Measurements from ENCODE around the gene ARHGEF7.

ARHGEF7 gene

DNA sequence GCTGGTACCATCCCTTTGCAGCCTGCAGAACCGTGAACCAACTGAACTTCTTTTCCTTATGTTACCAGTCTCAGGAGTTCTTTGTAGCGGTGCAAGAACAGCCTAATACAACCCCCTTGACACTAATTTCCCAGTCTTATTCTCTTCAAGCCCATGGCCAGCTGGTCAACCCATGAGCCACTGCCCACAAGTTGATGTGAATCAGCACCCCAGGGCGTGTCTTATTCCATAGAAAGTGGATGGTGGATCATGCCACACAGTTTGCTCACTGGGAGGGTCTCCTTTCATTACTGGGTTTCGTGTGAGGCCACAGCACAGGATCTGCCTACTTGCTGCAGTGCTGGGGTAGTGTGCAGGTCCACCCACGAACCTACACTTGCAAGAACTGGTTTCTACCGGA is 232.3 kb downstream of the ARHGEF7 start:
- TF ChIP-seq, protein P1, sequence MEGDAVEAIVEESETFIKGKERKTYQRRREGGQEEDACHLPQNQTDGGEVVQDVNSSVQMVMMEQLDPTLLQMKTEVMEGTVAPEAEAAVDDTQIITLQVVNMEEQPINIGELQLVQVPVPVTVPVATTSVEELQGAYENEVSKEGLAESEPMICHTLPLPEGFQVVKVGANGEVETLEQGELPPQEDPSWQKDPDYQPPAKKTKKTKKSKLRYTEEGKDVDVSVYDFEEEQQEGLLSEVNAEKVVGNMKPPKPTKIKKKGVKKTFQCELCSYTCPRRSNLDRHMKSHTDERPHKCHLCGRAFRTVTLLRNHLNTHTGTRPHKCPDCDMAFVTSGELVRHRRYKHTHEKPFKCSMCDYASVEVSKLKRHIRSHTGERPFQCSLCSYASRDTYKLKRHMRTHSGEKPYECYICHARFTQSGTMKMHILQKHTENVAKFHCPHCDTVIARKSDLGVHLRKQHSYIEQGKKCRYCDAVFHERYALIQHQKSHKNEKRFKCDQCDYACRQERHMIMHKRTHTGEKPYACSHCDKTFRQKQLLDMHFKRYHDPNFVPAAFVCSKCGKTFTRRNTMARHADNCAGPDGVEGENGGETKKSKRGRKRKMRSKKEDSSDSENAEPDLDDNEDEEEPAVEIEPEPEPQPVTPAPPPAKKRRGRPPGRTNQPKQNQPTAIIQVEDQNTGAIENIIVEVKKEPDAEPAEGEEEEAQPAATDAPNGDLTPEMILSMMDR (IDR thresholded peaks at IDR 0.05): no peak

DNA sequence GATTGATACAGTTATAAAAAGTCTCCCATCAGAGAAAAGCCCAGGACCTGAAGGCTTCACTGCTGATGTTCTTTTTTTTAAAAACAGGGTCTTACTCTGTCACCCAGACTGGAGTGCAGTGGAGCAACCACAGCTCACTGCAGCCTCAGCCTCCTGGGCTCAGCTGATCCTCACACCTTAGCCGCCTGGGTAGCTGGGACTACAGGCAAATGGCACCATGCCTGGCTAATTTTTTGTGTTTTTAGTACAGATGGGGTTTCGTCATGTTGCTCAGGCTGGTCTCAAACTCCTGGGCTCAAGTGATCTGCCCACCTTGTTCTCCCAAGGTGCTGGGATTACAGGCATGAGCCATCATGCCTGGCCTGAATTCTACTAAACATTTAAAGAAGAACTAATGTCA is 238.4 kb downstream of the ARHGEF7 start:
- TF ChIP-seq, protein P1 (IDR thresholded peaks at IDR 0.05): no peak

DNA sequence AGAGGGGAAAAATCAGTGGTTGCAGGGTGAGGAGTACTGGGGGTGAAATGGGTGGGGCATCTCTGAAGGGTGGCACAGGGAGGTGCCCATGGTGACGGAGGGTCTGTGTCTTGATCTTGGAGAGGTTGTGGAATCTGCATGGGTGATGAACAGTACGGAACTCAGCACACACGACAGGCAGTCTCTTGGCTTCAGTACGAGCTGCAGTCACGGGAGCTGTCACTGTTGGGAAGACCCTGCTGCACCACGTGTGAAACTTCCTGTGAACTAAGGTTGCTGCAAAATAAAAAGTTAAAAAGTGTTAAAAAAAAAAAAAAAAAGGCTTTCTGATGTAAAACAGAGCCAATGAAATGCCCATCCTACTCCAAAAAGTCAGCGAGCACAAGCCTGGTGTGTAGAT is 239.7 kb downstream of the ARHGEF7 start:
- TF ChIP-seq, protein P1 (IDR thresholded peaks at IDR 0.05): no peak
